ENCODE measurements around the gene SDF2L1.
"Not testable (repeated sequence)": the region's sequence is repeated elsewhere in the genome, so short reads cannot be mapped to it uniquely, and the experiment has no call there.

The SDF2L1 gene

DNA sequence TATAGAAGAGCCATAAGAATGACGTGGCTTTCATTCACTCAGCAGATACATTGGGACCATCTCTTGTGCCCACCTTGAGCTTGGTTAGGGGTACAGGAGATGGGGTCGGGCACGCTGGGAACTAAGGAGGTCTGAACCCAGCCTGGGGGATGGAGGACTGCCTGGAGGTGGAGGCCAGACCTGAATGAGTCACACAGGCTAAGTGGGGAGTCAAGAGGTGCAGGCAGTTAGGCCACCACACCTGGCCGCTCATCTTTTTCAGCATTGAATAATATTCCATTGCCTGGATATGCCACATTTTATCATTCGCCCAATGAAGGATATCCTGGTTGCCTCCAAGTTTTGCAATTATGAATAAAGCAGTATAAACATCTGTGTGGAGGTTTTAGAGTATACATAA lies 19.9 kb downstream of the SDF2L1 start:
- DNase-seq (ENCODE audit: low read depth in 2 of 2): no peak

DNA sequence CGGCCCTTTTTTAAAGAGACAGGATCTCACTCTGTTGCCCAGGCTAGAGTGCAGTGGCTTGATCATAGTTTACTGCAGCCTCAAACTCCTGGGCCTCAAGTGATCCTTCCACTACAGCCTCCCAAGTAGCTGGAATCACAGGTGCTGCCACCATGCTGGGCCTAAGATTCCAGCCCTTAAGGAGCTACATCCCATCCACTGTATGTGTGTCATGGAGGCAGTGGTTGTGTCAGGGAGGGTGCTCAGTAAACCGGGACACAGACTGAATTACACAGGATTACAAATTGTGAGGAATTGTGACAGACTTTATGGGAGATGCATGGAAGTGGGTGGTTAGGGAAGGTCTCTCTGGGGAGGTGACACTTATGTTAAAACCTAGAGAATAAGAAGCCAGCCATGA lies 21.6 kb downstream of the SDF2L1 start:
- DNase-seq (ENCODE audit: low read depth in 2 of 2): no peak

DNA sequence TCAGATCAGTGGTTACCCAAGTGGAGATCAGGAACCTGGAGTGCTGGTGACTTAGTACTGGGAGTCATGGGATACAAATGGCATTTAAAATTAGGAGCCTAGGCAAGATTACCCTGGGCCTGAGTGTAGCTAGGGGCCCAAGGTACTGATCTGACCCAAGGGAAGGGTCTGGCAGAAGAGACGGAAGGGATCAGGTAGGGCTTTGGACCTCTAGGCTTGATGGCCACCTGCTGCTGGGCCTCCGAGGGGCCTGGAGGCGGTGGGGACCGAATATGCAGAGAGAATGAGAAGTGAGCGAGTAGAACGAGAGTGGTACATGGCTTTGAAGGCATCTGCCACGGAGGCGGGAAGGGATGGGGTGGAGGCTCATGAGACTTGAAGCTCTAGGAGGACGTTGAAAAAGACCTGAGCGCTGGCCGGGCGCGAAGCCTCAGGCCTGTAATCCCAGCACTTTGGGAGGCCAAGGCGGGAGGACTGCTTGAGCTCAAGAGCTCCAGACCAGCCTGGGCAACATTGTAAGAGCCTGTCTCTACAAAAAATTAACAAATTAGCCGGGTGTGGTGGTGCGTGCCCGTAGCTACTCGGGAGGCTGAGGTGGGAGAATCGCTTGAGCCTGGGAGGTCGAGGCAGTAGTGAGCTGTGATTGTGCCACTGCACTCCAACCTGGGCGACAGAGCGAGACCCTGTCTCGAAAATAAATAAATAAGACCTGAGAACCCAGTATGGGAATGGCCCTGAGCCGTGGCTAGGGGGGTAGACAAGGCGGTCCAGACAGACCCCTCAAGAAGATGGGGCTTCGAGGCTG lies 23.1 kb downstream of the SDF2L1 start:
- no peak for DNase-seq (ENCODE audit: low read depth in 2 of 2)

DNA sequence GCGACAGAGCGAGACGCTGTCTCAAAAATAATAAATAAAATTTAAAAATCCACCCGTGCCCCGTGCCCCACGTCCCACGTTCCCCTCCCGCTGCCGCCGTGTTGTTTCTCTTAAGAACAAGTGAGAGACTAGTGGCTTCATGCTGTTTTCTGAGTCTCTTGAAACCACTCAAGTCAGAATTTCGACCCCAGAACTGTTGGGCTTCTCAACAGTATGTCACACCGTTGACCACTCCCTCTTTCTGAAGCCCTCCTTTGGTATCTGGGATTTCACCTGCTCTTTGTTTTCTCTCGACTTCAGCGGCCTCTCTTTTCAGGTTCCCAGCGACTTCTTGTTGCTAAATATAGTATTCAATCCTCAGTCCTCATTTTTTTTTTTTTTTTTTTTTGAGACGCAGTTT lies 24.7 kb downstream of the SDF2L1 start:
- no peak for DNase-seq (ENCODE audit: low read depth in 2 of 2)

DNA sequence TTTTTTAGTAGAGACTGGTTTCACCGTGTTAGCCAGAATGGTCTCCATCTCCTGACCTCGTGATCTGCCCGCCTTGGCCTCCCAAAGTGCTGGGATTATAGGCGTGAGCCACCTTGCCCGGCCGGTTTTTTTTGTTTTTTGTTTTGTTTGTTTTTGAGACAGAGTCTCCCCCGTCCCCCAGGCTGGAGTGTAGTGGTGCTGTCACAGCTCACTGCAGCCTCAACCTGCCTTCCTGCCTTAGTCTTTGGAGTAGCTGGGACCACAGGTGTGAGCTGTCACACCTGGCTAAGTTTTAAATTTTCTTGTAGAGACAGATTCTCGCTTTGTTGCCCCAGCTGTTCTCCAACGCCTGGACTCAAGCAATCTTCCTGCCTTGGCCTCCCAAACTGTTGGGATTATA lies 26.9 kb downstream of the SDF2L1 start:
- DNase-seq (ENCODE audit: low read depth in 2 of 2): no peak

DNA sequence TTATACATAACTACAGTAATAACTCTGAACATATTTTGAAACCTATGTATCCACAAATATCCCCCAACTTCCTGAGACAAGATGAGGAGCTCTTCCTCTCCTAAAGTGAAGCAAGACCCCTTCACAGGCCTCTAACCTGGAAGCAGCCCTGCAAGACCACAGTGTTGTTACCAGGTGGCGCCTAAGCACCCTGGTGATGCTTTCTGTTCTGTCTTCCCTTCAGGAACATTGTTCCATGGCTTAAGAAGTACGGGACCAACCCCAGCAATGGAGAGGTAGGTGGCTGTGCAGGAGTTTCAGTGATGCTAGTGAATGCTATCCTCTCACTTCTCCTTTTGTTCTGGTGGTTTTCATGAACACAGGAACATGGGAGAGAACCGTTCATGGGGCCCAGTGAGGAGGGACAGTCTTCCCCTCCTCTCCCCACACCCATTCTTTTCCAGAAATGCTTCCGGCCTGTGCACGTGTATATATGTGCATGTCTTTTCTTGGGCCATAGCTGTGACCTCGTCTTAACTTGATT lies 30.1 kb downstream of the SDF2L1 start:
- DNase-seq (ENCODE audit: low read depth in 2 of 2): no peak

DNA sequence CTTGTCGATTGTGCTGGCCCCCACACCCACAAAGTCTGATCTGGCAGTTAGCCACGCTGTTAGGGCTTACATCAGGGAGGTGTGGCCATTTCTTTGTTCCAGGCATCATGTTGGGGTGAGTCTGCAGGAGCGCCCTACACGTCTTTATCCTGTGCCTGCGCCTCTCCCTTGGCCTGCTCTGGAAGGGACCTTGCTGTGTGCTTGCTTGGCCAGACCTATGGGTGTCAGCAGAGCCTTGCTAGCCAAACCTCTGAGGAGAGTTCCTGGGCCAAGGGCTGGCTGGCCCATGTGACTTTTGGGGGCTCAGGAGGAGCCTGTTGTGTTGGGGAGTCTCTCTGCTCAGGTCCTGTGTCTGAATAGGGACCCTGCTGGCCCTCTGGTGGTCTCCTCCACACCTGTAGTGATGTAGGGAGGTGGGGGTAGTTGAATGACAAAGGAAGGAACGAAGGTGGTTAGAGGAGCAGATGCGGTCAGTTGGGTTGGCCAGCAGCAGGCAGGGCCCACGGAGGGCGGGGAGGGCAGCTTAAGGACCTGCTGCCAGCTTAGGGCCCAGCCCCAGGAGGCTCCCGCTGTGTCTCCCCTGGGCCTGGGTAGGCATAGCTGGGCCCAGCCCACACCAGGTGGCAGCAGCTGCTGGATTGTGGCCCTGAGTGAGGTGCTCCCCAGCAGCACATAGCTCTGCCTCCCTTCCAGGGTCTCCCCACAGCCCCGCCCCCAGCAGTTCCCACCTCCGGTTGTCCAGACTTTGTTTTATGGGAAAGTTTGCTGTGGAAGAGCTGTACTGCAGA lies 31.6 kb downstream of the SDF2L1 start:
- DNase-seq (ENCODE audit: low read depth in 2 of 2): no peak

DNA sequence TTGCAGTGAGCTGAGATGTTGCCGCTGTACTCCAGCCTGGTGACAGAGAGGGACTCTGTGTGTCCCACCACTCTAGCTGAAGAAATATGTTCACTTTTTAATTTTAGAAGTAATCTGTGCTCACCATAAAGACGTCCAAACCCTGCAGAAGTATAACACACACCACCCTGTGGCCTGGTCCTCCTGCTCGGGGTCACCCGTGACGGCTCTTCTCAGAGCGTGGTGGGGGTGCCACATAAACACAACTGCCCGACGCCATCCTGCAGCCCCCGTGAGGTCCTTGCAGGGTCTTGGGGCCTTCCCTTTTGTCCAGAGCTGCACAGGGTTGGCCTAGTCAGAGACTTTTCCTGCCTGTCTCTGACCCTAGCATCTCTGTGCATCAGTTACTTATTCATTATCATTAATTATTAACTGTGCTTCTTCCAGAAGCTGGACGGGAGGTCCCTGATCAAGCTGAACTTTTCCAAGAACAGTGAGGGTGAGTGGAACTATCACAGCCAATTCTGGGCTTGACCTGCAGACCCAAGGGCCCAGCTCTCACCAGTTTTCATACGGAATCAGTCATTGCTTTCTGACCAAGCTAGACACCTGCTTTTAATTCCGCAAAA lies 32.6 kb downstream of the SDF2L1 start:
- no peak for DNase-seq (ENCODE audit: low read depth in 2 of 2)

DNA sequence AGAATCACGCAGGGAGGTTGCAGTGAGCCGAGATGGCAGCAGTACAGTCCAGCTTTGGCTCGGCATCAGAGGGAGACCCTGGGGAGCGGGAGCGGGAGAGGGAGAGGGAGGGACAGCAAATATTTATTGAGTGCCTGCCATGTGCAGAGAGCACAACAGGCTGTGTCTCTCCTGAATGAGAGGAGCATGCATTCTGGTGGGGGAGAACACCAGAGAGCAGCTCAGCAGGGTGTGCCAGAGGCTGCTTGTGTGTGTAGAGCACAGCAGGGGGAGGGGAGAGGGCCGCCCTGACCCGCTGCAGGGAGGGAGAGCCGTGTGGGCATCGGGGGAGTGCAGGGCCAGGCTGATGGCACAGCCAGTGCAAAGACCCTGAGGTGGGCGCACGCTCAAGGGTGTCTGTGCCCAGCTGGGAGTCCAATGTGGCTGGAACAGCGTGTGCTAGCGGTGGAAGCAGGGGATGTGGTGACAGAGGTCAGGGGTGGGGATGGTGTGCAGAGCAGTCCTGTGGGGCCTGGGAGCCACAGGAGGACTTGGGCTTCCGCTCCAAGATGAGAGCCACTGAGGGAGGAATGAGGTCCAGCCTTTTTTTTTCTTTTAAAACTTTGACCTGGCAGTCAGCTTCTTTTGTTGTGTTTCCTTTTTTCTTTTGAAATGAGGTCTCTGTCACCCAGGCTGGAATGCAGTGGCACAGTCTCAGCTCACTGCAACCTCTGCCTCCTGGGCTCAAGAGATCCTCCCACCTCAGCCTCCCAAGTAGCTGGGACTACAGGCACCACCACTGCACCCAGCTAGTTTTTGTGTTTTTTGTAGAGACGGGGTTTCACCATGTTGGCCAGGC lies 35.7 kb downstream of the SDF2L1 start:
- DNase-seq (ENCODE audit: low read depth in 2 of 2): no peak

DNA sequence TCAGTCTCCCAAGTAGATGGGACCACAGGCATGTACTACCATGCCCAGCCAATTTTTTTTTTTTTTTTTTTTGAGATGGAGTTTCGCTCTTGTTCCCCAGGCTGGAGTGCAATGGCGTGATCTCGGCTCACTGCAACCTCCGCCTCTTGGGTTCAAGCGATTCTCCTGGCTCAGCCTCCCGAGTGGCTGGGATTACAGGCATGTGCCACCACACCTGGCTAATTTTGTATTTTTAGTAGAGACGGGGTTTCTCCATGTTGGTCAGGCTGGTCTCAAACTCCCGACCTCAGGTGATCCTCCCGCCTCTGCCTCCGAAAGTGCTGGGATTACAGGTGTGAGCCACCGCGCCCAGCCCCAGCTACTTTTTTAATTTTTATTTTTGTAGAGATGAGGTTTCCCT lies 36.7 kb downstream of the SDF2L1 start:
- DNase-seq (ENCODE audit: low read depth in 2 of 2): not testable (repeated sequence)

DNA sequence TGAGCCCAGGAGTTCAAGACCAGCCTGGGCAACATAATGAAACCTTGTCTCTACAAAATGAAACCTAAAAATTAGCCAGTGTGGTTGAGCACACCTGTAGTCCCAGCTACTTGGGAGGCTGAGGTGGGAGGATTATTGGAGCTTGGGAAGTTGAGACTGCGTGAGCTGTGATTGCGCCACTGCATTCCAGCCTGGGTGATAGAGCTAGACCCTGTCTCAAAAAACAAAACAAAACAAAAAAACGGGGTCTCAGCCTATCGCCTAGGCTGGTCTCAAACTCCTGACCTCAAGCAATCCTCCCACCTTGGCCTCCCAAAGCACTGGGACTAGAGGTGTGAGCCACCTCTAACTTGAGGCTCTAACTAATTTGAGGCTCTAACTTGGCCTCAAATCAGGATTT lies 37.3 kb downstream of the SDF2L1 start:
- no peak for DNase-seq (ENCODE audit: low read depth in 2 of 2)

DNA sequence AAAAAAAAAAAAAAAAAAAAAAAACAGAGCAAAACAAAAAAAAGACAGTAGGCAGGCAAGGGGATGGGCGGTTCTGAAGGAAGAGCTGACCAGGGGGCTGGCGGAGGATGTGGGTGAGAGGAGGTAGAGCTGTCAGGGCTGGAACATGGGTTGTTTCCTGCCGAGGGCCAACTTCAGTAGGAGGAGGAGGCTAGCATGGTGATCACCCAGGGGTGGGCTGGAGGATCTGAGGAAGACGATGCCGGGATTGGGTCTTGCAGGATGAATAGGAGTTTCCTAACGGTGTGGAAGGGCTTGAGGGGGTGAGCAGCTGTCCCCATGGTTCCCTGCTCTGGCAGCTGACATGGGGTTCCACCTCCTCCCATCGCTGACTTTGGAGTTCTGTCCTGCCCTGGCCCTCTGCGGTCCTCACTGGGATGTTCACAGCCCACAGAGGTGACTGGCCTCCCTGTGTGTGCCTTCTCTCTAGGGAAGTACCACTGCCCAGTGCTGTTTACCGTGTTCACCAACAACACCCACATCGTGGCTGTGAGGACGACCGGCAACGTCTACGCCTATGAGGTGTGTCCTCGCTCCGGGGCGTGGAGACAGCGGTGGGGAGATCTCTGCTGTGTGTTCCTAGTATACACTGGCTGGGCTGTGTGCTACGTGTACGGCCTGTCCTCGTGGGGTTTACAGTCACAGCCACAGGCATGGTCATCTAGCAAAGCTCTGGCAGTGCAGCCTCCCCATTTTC lies 38.9 kb downstream of the SDF2L1 start:
- DNase-seq (ENCODE audit: low read depth in 2 of 2): no peak

DNA sequence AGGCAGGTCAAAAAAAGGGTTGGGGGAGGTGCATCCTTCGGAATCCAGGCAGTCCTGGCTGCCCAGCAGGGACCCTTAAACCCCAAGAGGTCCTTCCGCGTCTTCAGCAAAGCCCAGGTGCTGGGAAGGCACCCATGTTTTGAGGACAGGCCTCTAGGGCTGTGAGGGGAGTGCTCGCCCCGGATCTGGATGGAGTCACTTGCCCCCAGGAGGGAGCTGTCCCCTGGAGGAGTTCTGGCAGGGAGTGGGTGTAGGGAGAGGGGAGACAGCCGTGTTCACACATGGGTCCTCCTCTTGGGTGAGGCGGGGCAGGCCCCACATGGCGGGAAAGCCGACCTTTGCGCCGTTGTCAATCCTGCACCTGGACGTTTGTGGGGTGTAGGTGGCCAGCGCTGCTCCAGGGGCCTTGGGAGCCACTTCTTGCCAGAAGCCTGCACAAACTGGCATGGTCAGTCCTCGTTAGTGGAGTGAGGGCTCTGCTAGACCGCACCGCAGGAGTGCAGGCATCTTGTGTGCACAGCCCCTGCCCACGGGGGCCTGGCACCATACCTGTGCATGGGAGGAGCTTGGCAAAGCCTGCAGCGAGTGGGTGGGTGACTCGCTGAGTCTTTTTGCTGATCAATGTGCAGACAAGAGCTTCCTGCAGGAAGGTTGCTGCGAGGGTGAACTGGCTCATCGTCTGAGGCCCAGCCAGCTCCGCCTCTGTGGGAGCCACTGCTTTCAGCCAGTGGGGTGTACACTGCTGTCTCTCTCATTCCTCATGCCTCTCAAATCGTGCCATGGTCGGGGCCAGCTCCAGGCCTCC lies 39.7 kb downstream of the SDF2L1 start:
- no peak for DNase-seq (ENCODE audit: low read depth in 2 of 2)

DNA sequence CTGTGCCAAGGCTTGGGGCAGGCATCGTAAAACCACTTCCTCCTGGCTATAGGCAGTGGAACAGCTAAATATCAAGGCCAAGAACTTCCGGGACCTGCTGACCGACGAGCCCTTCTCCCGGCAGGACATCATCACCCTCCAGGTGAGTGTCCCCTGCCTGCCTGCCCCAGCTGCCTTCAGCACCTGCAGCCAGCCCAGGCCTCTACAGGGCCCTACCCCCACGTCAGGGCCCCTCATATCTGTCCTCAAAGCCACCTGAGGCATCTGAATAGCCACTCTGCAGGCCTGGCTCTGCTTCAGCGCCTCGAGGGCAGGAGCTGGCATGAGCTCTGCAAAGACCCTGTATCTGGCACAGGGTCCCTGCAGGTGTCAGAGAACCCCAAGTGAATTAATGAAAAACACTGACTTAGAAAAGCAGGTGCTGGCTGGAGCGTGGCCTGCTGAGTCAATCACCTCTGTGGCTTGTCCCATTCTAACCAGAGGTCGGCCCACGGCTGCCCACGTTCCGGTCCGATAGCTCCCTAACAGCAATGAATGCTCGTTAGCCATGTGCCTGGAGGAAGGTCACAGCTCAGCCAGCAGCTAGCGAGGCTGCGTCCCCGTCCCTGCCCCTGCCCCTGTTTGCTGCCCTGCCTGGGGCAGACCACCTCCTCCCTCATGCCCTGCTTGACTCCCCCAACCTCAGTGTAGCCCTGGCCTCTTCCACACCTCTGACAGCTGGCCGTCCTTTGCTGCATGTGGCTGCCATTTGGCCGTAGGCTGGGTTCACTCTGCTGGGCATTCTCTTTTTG lies 40.5 kb downstream of the SDF2L1 start:
- DNase-seq (ENCODE audit: low read depth in 2 of 2): no peak

DNA sequence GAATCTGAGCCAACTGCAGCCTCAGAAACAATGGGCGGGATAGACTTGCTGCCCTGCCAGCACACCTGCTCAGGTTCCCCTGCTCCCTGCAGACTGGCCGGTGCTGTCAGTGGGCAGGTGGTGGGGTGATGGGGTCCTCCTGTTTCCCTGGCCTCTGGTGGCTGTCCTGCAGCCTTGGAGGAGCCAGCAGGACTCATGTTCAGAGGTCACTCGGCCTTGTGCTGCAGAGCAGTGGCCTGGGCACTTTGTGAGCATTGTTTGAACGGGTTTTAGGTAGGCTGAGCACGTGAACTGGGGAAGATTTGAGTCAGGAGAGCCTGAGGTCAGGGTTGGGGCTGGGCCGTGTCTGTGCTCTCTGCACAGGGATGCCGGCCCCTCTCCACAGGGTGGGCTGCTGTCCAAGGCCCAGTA lies 41.3 kb downstream of the SDF2L1 start:
- DNase-seq (ENCODE audit: low read depth in 2 of 2): no peak

DNA sequence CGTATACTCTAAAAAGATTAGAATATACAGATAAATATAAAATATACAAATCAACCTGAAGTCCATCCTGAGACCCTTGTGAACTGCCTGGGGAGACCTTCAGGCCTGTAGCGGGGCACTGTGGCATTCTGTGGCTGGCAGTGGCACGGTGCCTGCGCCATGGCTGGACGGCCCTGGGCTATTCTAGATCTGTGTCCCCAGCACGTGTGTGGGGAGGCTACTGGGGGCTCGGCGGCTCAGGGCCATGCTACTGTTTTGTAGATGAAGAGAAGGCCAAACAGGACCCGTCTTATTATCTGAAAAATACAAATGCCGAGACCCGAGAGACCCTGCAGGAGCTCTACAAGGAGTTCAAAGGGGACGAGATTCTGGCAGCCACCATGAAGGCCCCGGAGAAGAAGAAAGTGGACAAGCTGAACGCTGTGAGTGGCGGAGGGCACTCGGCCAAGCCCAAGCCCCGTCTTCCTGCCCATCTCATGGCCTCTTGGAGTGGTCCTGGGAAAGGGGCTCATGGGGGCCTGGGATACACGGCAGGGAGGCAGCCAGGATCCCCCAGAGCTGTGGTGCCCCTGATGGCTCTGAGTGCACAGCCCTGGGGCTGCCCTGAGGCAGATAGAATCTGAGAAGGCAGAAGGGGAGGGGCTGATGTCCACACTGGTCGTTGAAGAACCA lies 42.5 kb downstream of the SDF2L1 start:
- no peak for DNase-seq (ENCODE audit: low read depth in 2 of 2)

DNA sequence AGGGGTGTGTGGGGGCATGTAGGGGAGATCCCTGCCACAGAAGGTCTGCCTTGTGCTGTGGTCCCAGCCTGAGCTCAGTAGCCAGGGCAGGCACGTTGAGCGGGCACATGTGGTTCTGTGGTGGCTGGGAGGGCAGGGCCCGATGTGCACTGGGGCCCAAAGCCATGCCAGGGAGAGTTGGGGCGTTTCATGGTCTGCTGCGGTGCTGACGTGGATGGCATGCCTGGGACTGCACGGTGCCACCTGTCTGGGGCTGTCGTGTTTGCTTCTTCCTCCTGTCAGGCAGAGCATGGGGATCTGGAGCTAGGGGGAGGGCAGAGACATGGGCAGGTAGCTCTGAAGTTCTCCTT lies 43.0 kb downstream of the SDF2L1 start:
- DNase-seq (ENCODE audit: low read depth in 2 of 2): no peak

DNA sequence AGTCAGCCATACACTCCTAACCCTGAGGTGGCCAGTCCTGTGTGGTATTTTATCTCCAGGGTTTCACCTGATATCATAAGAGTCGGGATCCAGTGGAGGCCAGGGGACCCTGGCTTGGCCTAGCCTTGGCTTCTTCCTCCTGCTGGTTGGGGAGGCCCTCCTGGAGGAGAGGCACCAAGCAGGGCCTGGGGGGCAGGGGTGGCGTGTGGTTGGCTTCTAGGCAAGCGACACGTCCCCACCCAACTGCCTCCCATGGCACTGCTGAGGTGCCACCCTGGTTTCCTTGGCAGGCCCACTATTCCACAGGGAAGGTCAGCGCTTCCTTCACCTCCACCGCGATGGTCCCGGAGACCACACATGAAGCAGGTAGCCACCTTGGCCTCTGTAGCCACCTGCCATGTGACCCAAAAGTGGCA lies 44.1 kb downstream of the SDF2L1 start:
- no peak for DNase-seq (ENCODE audit: low read depth in 2 of 2)
